ENCODE data around the gene FAM9C. TPM values are rescaled to one million over a fixed set of nuclear protein-coding genes. Genes with fewer than 3 reads are reported as not detected.
A peak's percentile ranks its signal among the peaks of the same experiment; 100 is the strongest.

FAM9C gene
- total and polyA plus RNA-seq, 11 donors, result 0.20 to 2.6 (median 0.34) TPM; not detected in 5

GRCh38 chrX:13007519-13008188 is 36.8 kb downstream of the FAM9C start:
- Histone ChIP-seq H3K4me1 (peaks cover 0 to 55% (median 2%) of the 10 kb centered on the region in 12 donors), H3K36me3 (no peaks in the 10 kb centered on the region), H3K9me3 (no peaks in the 10 kb centered on the region), H3K27me3 (peaks cover 0 to 9% (median 0%) of the 10 kb centered on the region in 9 donors), H3K4me3 (no peak overlapping the region), H3K27ac (peak overlapping the region in 1 of 12 donors; percentile 68)
- TF ChIP-seq CTCF (IDR thresholded peaks at IDR 0.05), result no peak
- no peak for TF ChIP-seq POLR2A (IDR thresholded peaks at IDR 0.05)
- 74 to 95% (median 90%) methylated on average over 2 of the region's 2 CpGs for WGBS, 4 donors
- no peak for ATAC-seq
- intact Hi-C loops (cut with DNase I), result no loop called here
- DNase-seq, result no peak

- TF ChIP-seq CTCF (IDR thresholded peaks at IDR 0.05) (no peak), POLR2A (IDR thresholded peaks at IDR 0.05) (no peak)
- WGBS, 4 donors, result 58 to 74% (median 60%) methylated on average over 9 of the region's 9 CpGs
- ATAC-seq, result no peak
- Histone ChIP-seq H3K36me3 (no peaks in the 10 kb centered on the region), H3K27ac (peak overlapping the region in 1 of 12 donors; percentile 68), H3K27me3 (peaks cover 0 to 7% (median 0%) of the 10 kb centered on the region in 9 donors), H3K4me1 (peaks cover 0 to 73% (median 2%) of the 10 kb centered on the region in 12 donors), H3K4me3 (no peak overlapping the region), H3K9me3 (no peaks in the 10 kb centered on the region)
- peak in 1 of 5 donors; percentile 33 for DNase-seq
- intact Hi-C loops (cut with DNase I), result no loop called here
Measured at GRCh38 chrX:13005661-13006473, 38.6 kb downstream of the FAM9C start.

GRCh38 chrX:13001961-13002671 is 42.3 kb downstream of the FAM9C start:
- peaks cover 0 to 1% (median 0%) of the 10 kb centered on the region in 9 donors for H3K27me3 ChIP-seq
- no peaks in the 10 kb centered on the region for H3K36me3 ChIP-seq
- H3K27ac ChIP-seq, result peak overlapping the region in 1 of 12 donors; percentile 81
- WGBS, 4 donors, result 76 to 93% (median 87%) methylated on average over 4 of the region's 4 CpGs
- H3K4me1 ChIP-seq, result peaks cover 0 to 93% (median 11%) of the 10 kb centered on the region in 12 donors
- H3K4me3 ChIP-seq, result no peak overlapping the region
- intact Hi-C loops (cut with DNase I), result no loop called here
- DNase-seq (no peak), ATAC-seq (no peak)
- TF ChIP-seq CTCF (IDR thresholded peaks at IDR 0.05) (no peak), POLR2A (IDR thresholded peaks at IDR 0.05) (no peak)
- no peaks in the 10 kb centered on the region for H3K9me3 ChIP-seq

Data from heart left ventricle (tissue), 16 donors.